GM15510 (cell line): Measurements from ENCODE around the gene CCN5.

Experiments
- POLR2A ChIP-seq: IDR thresholded peaks from 3 replicates; pipeline ENCODE4 v1.6.1; 2011; ENCODE audit warnings: borderline replicate concordance; ENCODE audit not compliant: insufficient read length; ENCODE audit errors: extremely low read depth

The CCN5 gene

DNA sequence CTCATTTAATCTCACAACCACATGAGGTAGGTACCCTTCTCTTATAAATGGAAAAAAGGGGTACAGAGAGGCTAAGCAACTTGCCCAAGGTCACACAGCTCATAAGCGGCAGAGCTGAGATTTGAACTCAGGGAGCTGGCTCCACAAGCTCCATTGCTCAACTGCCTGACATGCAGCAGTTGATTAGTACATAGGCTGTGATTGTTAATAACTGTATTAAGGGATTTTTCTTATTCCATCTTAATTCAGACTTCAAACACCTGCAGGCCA lies 6.6 kb downstream of the CCN5 start:
- TF ChIP-seq POLR2A, result no peak

DNA sequence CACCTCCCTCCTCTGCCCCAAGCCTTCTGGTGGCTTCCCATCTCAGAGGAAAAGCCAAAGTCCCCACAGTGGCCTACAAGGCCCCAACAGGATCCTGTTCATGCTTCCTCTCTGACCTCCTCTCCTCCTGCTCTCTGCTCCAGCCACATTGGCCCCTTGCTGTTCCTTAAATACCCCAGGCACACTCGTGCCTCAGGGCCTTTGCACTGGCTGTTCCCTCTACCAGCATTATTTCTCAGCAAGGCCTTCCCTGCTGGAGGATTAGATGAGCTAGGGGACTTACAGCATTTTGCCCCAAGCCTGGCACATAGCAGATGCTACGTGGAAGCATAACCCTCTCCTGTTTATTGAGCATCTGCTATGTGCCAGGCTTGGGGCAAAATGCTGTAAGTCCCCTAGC lies 7.8 kb downstream of the CCN5 start:
- no peak for TF ChIP-seq POLR2A

DNA sequence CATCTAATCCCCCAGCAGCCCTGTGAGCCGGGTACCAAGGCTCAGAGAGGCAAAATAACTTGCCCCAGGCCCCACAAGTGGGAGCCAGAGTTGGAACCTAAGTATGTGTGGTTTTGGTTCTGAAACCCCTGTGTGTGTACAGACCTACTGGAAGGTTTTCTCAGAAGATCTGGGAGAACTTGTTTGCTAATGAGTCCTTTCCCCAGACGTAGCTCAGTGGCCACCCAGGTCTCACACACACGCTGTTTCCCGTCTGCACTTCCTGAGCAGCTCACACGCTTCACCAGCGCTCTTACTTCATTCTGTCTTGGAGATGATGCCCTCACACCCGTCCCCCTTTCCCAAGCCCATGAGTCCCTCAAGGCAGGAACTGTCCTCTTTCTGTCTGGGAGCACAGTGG lies 8.2 kb downstream of the CCN5 start:
- TF ChIP-seq POLR2A, result no peak

DNA sequence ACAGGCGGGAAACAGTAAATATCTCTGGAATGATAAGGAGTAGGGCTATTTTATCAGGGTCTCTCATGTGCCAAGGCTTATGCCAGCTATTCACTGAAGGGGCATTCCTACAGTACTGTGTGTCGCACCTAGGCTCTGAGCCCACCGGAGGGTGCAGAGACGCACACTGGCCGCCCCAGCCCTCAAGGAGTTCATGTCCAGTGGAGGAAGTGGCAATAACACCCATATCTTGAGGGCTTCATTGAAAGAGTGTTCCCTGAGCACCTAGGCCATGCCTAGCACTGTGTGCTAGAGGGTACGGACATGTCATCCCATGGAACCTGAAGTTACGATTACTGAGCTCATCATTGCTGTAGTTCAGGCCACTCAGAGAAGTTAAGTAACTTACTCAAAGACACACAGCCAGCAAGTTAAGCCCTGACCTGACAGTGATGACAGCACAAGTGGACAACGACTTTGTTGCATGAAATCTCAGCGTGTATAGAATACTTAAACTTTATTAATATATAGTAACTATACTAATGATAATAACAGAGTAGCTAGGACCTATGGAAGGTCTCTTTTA lies 8.7 kb downstream of the CCN5 start:
- no peak for TF ChIP-seq POLR2A

DNA sequence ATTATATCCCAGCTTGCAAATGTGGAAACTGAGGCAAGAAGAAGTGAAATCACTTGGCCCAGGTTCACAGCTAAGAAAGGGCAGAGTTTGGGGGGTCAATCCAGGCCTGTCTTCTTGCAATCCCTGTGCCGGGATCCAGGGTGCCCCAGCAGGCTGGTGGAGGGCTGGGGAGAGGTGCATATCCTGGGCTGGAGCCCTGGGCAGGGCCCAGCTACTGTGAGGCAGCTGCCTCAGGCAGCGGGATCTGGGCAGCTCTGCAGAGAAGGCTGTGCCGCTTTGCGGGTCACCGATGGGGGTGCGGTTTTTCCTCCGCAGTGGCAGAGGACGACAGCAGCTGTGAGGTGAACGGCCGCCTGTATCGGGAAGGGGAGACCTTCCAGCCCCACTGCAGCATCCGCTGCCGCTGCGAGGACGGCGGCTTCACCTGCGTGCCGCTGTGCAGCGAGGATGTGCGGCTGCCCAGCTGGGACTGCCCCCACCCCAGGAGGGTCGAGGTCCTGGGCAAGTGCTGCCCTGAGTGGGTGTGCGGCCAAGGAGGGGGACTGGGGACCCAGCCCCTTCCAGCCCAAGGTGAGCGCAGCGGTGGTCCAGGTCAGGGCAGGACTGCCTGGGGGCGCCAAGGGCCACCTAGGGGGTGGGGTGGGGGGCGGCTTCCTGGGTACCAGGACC lies 9.4 kb downstream of the CCN5 start:
- no peak for TF ChIP-seq POLR2A

DNA sequence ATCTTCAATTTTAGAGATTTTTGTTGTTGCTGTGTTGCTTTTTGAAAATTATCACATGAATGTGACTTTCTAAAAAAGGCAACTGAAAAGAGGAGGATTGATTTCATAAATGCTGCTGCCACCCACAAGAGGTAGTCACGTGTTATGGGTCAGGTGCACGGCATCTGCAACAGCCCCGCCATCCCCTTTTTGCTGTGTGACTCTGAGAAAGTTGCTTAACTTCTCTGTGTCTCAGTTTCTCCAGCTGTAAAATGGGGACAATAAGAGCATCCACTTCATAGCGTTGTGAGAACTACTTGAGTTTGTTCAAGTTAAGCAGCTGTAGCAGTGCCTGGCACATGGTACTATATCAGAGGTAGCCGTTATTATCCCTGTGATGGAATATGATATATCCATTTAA lies 10.7 kb downstream of the CCN5 start:
- TF ChIP-seq POLR2A, result no peak

DNA sequence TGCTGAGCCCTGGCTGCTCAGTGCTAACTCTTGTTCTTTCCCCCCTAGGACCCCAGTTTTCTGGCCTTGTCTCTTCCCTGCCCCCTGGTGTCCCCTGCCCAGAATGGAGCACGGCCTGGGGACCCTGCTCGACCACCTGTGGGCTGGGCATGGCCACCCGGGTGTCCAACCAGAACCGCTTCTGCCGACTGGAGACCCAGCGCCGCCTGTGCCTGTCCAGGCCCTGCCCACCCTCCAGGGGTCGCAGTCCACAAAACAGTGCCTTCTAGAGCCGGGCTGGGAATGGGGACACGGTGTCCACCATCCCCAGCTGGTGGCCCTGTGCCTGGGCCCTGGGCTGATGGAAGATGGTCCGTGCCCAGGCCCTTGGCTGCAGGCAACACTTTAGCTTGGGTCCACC lies 11.9 kb downstream of the CCN5 start:
- TF ChIP-seq POLR2A, result no peak

DNA sequence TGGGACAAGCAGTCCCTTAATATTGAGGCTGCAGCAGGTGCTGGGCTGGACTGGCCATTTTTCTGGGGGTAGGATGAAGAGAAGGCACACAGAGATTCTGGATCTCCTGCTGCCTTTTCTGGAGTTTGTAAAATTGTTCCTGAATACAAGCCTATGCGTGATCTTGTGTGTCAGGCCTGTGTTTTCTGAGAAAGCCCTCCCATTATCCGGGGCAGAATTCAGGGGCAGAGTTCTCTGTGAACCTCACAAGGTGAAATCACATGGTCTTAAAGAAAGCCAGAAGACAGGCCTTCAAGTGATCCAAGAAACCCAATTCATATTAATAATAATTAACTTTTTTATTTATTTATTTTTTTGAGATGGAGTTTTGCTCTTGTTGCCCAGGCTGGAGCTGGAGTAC lies 12.5 kb downstream of the CCN5 start:
- no peak for TF ChIP-seq POLR2A

DNA sequence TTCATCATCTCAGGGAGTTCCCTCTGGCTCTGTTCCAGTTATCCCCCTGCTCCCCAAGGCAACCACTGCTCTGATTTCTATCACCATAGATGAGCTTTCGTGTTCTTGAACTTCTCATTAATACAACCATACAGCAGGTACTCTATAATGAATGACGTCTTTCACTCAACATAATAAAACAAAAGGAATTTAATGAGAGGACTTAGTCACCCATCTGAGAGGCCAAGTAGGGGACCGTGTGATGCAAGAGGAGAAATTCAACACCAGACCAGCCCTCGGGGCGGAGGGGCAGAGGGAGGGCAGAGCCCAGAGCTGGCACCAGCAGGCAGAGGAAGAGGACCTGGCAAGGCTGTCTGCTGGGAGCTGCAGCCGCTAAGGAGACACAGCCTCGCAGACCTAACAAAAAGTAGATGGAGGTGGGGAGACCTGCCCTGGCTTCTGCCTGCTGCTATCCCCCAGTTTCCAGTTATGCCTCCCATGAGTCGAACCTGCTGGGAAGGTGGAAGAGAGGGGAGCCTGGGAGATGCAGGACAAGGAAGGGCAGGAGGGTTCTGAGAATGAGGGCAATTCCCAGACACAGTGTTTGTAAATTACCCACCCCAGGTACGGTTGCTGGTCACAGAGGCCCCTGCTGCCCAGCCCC lies 13.8 kb downstream of the CCN5 start:
- TF ChIP-seq POLR2A, result no peak

DNA sequence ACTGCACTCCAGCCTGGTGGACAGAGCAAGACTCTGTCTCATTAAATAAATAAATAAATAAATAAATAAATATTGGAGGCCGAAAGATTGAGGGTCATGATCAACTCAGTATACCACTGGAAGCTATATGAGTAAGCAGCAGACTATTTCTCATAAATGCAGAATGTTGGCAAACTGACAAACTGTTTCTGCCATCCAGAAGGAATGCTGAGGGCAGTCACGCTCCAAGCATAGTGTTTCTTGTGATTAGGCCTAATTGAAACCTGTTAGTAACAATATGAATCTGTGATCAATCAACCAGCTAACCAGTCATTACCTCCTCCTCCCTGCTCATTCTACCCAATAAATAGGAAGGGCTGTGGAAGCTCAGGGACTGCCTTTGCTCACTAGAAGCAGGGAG lies 15.3 kb downstream of the CCN5 start:
- no peak for TF ChIP-seq POLR2A

DNA sequence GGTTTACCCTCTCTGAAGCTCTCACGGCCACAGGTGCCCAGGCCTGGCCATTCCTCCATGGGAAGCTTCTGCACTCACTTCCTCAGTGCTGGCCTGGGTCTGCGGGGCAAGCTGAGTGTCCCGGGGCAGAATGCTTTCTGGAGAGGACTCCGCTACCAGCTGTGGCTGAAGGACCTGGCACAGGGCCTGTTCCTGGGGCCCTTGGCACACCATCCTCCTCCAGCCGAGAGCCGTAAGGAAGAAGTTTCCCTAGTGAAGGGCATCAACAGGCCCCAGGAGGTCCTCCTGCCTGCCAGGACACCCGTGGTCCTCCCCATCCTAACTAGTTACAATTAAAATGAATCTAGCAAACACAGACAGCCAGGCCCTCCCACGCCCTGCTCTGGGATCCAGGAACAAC lies 16.5 kb downstream of the CCN5 start:
- no peak for TF ChIP-seq POLR2A

DNA sequence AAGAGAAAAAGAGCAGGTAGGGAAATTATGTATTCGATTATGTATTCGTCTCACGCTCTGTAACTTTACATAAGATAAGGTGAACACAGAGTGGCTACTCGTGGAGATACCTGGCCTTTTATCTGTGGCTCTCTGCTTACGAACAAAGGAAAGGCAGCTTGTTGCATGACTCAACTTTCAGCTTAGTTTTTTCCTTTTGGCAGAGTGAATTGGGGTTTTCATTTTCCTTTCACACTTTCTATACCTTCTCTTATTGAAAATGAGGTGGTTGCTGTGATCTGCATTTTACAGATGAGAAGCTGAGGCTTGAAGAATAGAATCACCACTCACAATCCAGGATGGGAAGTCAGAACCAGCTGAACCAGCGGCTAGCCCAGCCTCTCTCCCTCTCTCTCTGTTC lies 17.2 kb downstream of the CCN5 start:
- no peak for TF ChIP-seq POLR2A

DNA sequence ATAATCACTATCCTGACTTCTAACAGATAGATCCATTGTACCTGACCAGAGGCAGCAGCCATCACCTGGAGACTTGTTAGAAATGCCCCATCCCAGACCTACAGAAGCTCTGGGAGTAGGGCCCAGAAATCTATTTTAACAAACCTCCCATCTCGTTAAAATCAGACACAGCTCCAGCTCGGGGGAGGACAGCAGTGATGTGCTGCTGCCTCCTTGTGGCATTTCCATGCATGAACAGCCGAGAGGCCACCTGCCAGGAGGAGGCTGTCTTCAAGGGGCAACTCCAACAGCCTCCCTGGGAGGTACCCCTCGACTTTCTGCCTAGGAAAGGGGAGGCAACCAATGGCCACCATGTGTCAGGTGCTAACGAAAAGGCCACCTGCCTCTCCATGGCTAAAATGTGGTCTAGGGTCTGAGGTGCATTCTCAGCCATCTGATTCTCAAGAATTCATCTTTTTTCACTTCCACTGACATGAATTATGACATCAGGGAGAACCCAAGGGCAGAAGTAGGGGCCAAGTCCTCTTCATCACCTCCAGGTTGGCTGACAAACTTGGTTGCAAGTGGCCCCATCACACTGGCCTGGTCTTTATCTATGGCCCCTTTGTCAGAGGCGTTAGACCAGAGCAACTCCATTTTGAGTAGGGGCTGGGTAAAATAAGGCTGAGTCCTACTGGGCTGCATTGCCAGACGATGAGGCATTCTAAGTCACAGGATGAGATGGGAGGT lies 18.3 kb downstream of the CCN5 start:
- no peak for TF ChIP-seq POLR2A

DNA sequence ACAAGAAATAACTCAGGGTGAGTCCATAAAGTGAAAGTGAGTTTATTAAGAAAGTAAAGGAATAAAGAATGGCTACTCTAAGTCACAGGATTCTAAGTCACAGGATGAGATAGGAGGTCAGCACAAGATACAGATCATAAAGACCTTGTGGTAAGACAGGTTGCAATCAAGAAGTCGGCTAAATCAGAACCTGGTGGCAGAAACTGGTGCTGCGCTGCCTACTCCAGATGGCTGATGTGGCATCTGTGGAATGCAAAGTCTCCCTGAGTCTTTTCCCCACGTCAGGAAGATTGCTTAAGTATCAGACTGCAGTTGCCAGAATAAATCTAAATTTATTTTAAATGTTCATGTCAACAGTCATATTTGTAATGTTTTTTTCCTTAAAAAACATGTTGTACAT lies 19.8 kb downstream of the CCN5 start:
- no peak for TF ChIP-seq POLR2A

DNA sequence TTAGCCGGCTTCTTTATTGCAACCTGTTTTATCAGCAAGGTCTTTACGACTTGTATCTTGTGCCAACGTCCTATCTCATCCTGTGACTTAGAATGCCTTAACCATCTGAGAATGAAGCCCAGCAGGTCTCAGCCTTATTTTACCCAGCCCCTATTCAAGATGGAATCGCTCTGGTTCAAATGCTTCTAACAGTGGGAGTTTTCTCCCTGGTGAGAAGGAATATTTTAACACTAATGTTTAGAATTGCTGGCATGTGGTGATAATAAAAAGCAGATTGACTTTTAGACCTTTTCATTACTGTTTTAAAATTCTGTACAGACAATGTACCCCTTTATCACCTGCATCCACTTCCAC lies 20.6 kb downstream of the CCN5 start:
- no peak for TF ChIP-seq POLR2A
